Ecto neural progenitor cell (in vitro differentiated cells): Measurements from ENCODE around the gene TCAP.
"Not testable (repeated sequence)": the region's sequence is repeated elsewhere in the genome, so short reads cannot be mapped to it uniquely, and the experiment has no call there.

Experiments
- DNase-seq: peaks from one replicate; pipeline ENCODE4 v3.0.0-alpha.2; 2018; ENCODE audit warnings: low spot score

TCAP gene

GRCh38 chr17:39706383-39706782 lies 41.2 kb downstream of the TCAP start:
- no peak for DNase-seq

- no peak for DNase-seq
Measured at GRCh38 chr17:39706921-39707337, 41.8 kb downstream of the TCAP start.

- no peak for DNase-seq
Measured at GRCh38 chr17:39709319-39709997, 44.3 kb downstream of the TCAP start.

GRCh38 chr17:39709998-39710964 lies 45.1 kb downstream of the TCAP start:
- no peak for DNase-seq

GRCh38 chr17:39711071-39711470 lies 45.9 kb downstream of the TCAP start:
- DNase-seq, result not testable (repeated sequence)

GRCh38 chr17:39711851-39712250 lies 46.7 kb downstream of the TCAP start:
- no peak for DNase-seq

- no peak for DNase-seq
Measured at GRCh38 chr17:39714234-39714633, 49.1 kb downstream of the TCAP start.

GRCh38 chr17:39715375-39716072 lies 50.4 kb downstream of the TCAP start:
- no peak for DNase-seq
